DOHH2 (cell line): Measurements from ENCODE around the gene DHRS3.

Source experiments
- H3F3A ChIP-seq: fragments of 200-600 bp; sonication (generic), shearing (Covaris generic); 2 replicates; pipeline ENCODE4 v1.6.0; 2016; ENCODE audit warnings: antibody characterized with exemption, mild to moderate bottlenecking; ENCODE audit not compliant: control insufficient read depth, insufficient read depth
- H3K27ac ChIP-seq: fragments of 200-600 bp; sonication (generic); 2 replicates; pipeline ENCODE4 v1.5.1; 2014; ENCODE audit warnings: low read depth, mild to moderate bottlenecking, low read length, moderate library complexity
- H3K27me3 ChIP-seq: fragments of 200-600 bp; sonication (generic); 2 replicates; pipeline ENCODE4 v1.6.1; 2014; ENCODE audit warnings: mild to moderate bottlenecking, low read length, mixed read lengths; ENCODE audit not compliant: control insufficient read depth
- H3K36me3 ChIP-seq: fragments of 200-600 bp; sonication (generic); 2 replicates; pipeline ENCODE4 v1.6.1; 2014; ENCODE audit warnings: mild to moderate bottlenecking, low read length, moderate library complexity, mixed read lengths; ENCODE audit not compliant: control insufficient read depth
- H3K4me1 ChIP-seq: fragments of 200-600 bp; sonication (generic); 2 replicates; pipeline ENCODE4 v1.6.1; 2014; ENCODE audit warnings: mild to moderate bottlenecking, low read length, mixed read lengths; ENCODE audit not compliant: control insufficient read depth
- H3K4me2 ChIP-seq: fragments of 200-600 bp; sonication (generic); 2 replicates; pipeline ENCODE4 v1.6.0; 2014; ENCODE audit warnings: mild to moderate bottlenecking, low read length, moderate library complexity
- H3K4me3 ChIP-seq: fragments of 200-600 bp; sonication (generic); 2 replicates; pipeline ENCODE4 v1.5.1; 2014; ENCODE audit warnings: mild to moderate bottlenecking, low read length, mixed read lengths
- H3K79me2 ChIP-seq: fragments of 200-600 bp; sonication (generic); 2 replicates; pipeline ENCODE4 v1.6.1; 2014; ENCODE audit warnings: mild to moderate bottlenecking, low read length, mixed read lengths; ENCODE audit not compliant: control insufficient read depth
- H3K9me2 ChIP-seq: fragments of 200-600 bp; sonication (generic); replicated peaks from 2 replicates; pipeline ENCODE4 v1.6.1; 2014; ENCODE audit warnings: mild to moderate bottlenecking, low read length, mixed read lengths; ENCODE audit not compliant: control insufficient read depth
- H3K9me3 ChIP-seq: fragments of 200-600 bp; sonication (generic); 2 replicates; pipeline ENCODE4 v1.6.1; 2014; ENCODE audit warnings: antibody characterized with exemption, low read length, mixed read lengths; ENCODE audit not compliant: control insufficient read depth, insufficient read depth
- H4K20me1 ChIP-seq: fragments of 200-600 bp; sonication (generic); 2 replicates; pipeline ENCODE4 v1.6.0; 2014; ENCODE audit warnings: low read depth, mild to moderate bottlenecking, antibody characterized with exemption, low read length, moderate library complexity; ENCODE audit not compliant: control insufficient read depth, insufficient read depth
- EZH2phosphoT487 ChIP-seq: fragments of 200-600 bp; sonication (generic); IDR thresholded peaks from 2 replicates; pipeline ENCODE4 v1.6.1; 2017; ENCODE audit warnings: borderline replicate concordance, mild to moderate bottlenecking, antibody characterized with exemption, low read length, moderate library complexity, mixed read lengths
- TF ChIP-seq, protein P1 (sequence below): fragments of 200-600 bp; sonication (generic); IDR thresholded peaks from one replicate; pipeline ENCODE4 v1.5.1; 2014; ENCODE audit warnings: antibody characterized with exemption, mild to moderate bottlenecking, low read depth, low read length; ENCODE audit not compliant: poor library complexity, severe bottlenecking

DHRS3 gene

DNA sequence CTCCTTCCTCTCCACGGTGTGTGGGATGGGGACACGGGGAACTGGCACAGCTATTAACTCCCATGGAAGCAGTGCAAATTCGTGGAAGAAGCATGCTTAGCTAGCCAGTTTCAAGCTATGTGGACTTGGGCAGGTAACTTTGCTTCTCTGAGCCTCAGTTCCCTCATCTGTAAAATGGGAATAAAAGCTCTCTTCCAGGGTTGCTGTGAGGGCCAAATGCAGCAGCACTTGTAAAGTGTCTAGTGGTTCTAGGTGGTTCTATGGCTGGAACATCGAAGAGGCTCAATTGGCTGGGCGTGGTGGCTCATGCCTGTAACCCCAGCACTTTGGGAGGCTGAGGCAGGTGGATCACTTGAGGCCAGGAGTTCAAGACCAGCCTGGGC lies 43.3 kb downstream of the DHRS3 start:
- Histone ChIP-seq H3K4me1 (no peaks in the 10 kb centered on the region), H3K4me2 (no peak overlapping the region), H3K4me3 (no peak overlapping the region), H3K27me3 (no peaks in the 10 kb centered on the region), H3F3A (no peaks in the 10 kb centered on the region), H3K9me3 (no peaks in the 10 kb centered on the region), H3K36me3 (no peaks in the 10 kb centered on the region), H3K27ac (no peak overlapping the region), H4K20me1 (no peaks in the 10 kb centered on the region), H3K79me2 (no peaks in the 10 kb centered on the region), H3K9me2 (no peaks in the 10 kb centered on the region)
- TF ChIP-seq, protein P1, sequence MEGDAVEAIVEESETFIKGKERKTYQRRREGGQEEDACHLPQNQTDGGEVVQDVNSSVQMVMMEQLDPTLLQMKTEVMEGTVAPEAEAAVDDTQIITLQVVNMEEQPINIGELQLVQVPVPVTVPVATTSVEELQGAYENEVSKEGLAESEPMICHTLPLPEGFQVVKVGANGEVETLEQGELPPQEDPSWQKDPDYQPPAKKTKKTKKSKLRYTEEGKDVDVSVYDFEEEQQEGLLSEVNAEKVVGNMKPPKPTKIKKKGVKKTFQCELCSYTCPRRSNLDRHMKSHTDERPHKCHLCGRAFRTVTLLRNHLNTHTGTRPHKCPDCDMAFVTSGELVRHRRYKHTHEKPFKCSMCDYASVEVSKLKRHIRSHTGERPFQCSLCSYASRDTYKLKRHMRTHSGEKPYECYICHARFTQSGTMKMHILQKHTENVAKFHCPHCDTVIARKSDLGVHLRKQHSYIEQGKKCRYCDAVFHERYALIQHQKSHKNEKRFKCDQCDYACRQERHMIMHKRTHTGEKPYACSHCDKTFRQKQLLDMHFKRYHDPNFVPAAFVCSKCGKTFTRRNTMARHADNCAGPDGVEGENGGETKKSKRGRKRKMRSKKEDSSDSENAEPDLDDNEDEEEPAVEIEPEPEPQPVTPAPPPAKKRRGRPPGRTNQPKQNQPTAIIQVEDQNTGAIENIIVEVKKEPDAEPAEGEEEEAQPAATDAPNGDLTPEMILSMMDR: no peak
- TF ChIP-seq EZH2phosphoT487: no peak

DNA sequence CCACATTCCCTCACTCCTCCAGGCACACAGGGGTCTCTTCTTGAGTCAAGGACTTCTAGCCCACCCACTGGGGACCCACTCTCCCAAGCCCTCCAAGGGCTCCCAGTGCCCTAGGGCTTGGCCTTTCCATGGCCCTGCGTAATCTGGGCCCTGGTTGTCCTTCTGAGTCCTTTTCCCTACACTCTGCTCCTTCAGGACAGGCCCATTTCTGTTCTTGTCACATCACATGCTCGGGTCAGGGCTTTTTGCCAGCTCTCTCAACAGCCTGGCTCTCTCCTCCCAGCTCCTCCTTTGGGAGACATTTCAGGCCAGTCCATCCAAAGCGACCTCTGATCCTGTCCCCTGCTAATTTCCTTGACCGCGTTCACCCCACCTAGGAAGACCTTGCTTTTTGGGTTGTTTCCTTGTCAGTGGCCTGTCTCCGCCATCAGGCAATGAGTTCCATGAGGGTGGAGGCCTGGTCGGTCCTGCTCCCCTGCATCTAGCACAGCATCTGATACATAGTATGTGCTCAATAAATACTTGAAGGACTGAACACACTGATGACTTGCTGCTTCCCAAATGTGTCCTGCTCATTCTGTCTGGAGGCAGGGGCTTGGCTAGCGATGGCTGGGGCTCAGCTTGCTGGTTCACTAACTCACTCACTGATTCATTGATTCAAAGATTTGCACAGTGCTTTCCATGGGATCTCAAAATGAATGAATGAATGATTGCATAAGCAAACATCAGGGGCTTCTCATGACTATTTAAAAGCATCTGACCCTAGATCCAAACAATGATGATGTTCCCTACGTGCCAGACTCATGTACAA lies 44.8 kb downstream of the DHRS3 start:
- no peak overlapping the region for H3K27ac ChIP-seq
- no peaks in the 10 kb centered on the region for H3K9me2 ChIP-seq
- no peak overlapping the region for H3K4me2 ChIP-seq
- H3K4me1 ChIP-seq: no peaks in the 10 kb centered on the region
- no peaks in the 10 kb centered on the region for H3K27me3 ChIP-seq
- no peaks in the 10 kb centered on the region for H3K79me2 ChIP-seq
- no peaks in the 10 kb centered on the region for H4K20me1 ChIP-seq
- H3K9me3 ChIP-seq: no peaks in the 10 kb centered on the region
- H3F3A ChIP-seq: no peaks in the 10 kb centered on the region
- H3K36me3 ChIP-seq: no peaks in the 10 kb centered on the region
- H3K4me3 ChIP-seq: no peak overlapping the region
- TF ChIP-seq, protein P1: no peak
- no peak for TF ChIP-seq EZH2phosphoT487

DNA sequence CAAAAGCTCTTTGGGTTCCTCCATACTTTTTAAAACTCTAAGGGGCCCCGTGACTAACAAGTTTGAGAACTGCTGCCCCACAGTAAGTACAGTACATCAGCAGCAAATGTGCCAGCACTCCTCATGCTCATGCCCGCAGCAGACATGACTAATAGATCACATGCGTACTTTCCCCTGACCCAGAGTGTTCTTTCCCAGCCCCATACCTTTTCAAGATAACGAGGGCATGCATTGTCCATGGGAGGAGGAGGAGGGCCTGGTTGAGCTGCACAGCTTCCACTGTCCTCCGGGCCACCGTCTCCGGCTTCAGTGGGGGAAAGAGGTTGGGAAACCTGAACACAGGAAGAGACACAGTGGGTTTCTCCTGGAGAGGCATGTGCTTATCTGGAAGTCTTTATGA lies 45.5 kb downstream of the DHRS3 start:
- no peaks in the 10 kb centered on the region for H4K20me1 ChIP-seq
- no peaks in the 10 kb centered on the region for H3F3A ChIP-seq
- H3K4me3 ChIP-seq: no peak overlapping the region
- no peak overlapping the region for H3K4me2 ChIP-seq
- no peaks in the 10 kb centered on the region for H3K79me2 ChIP-seq
- H3K9me2 ChIP-seq: no peaks in the 10 kb centered on the region
- H3K9me3 ChIP-seq: no peaks in the 10 kb centered on the region
- H3K27me3 ChIP-seq: no peaks in the 10 kb centered on the region
- H3K4me1 ChIP-seq: no peaks in the 10 kb centered on the region
- TF ChIP-seq EZH2phosphoT487: no peak
- TF ChIP-seq, protein P1: no peak
- H3K27ac ChIP-seq: no peak overlapping the region
- H3K36me3 ChIP-seq: no peaks in the 10 kb centered on the region
